HFFc6 (cell line): ENCODE measurements around the gene RUNDC3A. TPM values are rescaled to one million over a fixed set of nuclear protein-coding genes. Genes with fewer than 3 reads are reported as not detected.
"Not testable (repeated sequence)": the region's sequence is repeated elsewhere in the genome, so short reads cannot be mapped to it uniquely, and the experiment has no call there.

Source experiments
- DNase-seq: peaks from one replicate; pipeline ENCODE4 v3.0.0-alpha.2; 2018
- H3K27ac Mint-ChIP-seq: 2 replicates; pipeline ENCODE4 v1.8.0; 2020; ENCODE audit warnings: mild to moderate bottlenecking, mixed read lengths
- H3K27me3 Mint-ChIP-seq: 2 replicates; pipeline ENCODE4 v1.8.0; 2021; ENCODE audit warnings: mild to moderate bottlenecking, moderate library complexity, mixed read lengths; ENCODE audit not compliant: insufficient read depth
- H3K36me3 Mint-ChIP-seq: 2 replicates; pipeline ENCODE4 v1.8.0; 2021; ENCODE audit warnings: low read depth, mixed read lengths
- H3K4me1 Mint-ChIP-seq: 2 replicates; pipeline ENCODE4 v1.8.0; 2020; ENCODE audit warnings: low read depth, mixed read lengths
- H3K4me3 Mint-ChIP-seq: 2 replicates; pipeline ENCODE4 v1.8.0; 2020; ENCODE audit warnings: mild to moderate bottlenecking, moderate library complexity, mixed read lengths
- H3K9me3 Mint-ChIP-seq: 2 replicates; pipeline ENCODE4 v1.8.0; 2020; ENCODE audit warnings: mild to moderate bottlenecking, mixed read lengths
- CTCF ChIP-seq: fragments of 200-600 bp; sonication (generic); IDR thresholded peaks from 2 replicates; pipeline ENCODE4 v1.5.0; 2021; ENCODE audit warnings: antibody characterized with exemption, mild to moderate bottlenecking
- total RNA-seq, 6 experiments: library from RNA; stranded (reverse); fragmentation: NEBNext Ultra II Directional; extraction: Animal tissue kit (Norgen Biotek cat#: 25700); gene quantifications; 2 replicates in 1 of 6; 3 replicates in 5 of 6; pipeline ENCODE4 v1.2.3, GENCODE V29; 2021

The RUNDC3A gene
- total RNA-seq, 6 experiments from 2014 or later, result 0.17 TPM; not detected in 5

DNA sequence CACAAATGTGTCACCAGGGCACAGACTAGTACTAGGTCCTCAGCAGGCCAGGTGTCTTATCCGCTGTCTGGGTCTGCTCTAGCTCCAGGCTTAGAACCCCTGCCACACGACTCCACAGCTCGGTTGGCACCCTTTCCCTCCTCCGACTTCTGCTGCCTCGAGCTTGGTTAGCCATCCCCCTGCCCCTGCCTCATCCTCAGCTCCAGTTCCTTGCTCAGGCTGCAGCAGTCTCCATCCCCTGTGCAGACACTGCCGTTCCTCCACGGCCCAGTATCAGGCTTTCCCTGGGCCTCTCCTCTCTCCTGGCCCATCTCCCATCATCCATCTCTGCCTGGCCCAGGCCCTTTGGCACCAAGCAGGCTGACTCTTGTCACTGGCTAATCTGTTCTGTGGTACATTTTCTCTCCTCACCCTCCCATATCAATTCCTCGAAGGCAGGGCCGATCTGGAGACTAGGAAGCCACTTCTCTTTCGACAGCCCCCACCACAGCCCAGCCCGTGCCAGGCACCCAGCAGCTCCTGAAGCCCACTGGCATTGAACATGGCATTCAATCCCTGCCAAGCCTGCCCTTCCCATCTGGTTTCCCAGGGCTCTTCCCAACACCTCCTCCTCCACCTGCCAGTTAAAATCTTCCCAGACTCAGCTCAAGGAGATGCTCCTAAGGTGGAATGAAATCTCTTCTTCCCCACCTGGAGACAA is 35.3 kb downstream of the RUNDC3A start:
- TF ChIP-seq CTCF, result no peak
- Mint-ChIP-seq H3K27me3 (peaks cover 6% of the 10 kb centered on the region), H3K4me3 (no peak overlapping the region), H3K9me3 (no peaks in the 10 kb centered on the region), H3K36me3 (0 out of 2 replicates have a peak, but pooled peaks cover 4% of the 10 kb centered on the region), H3K27ac (no peak overlapping the region), H3K4me1 (peaks cover 29% of the 10 kb centered on the region)
- DNase-seq, result no peak

- Mint-ChIP-seq H3K27me3 (peaks cover 6% of the 10 kb centered on the region), H3K4me1 (peaks cover 28% of the 10 kb centered on the region), H3K27ac (peak within 1 kb of the TSS; percentile 89), H3K4me3 (peak within 1 kb of the TSS; percentile 97), H3K36me3 (0 out of 2 replicates have a peak, but pooled peaks cover 4% of the 10 kb centered on the region), H3K9me3 (no peaks in the 10 kb centered on the region)
- peak; percentile 98 for DNase-seq
- TF ChIP-seq CTCF, result no peak
Measured at GRCh38 chr17:44344939-44345453, 36.6 kb downstream of the RUNDC3A start, which contains the start of gene GRN. GRN (plus strand) TSS chr17:44345302; CDS start chr17:44349165, 3,863 bp downstream.

DNA sequence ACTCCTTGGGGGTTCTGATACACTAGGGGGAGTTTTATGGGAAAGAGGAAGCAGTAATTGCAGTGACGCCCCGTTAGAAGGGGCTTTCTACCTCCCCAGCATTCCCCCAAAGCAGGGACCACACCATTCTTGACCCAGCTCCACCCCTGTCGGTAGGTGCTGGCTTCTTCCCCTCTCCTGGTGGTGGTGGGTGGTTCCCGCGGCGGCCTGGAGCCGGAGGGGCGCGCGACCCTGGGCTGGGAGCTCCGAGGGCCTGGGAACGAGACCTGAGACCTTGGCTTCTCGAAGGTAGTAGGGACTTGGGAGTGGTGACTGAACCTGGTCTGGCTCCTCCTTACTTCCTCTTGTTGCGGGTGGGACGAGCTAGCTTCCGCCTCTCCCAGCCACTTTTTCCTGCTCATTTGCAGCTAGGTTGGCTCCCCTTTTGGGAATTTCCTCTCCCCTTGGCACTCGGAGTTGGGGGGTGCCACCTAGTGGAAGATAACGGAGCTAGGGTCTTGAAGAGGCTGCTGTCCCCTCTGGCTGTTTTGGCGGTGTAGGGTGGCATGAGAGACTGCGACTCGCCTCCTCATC is 37.1 kb downstream of the RUNDC3A start:
- Mint-ChIP-seq H3K27ac (peak overlapping the region; percentile 89), H3K4me1 (peaks cover 28% of the 10 kb centered on the region), H3K27me3 (peaks cover 6% of the 10 kb centered on the region), H3K9me3 (no peaks in the 10 kb centered on the region), H3K36me3 (0 out of 2 replicates have a peak, but pooled peaks cover 4% of the 10 kb centered on the region), H3K4me3 (peak overlapping the region; percentile 97)
- TF ChIP-seq CTCF, result peak; percentile 78
- peak; percentile 49 for DNase-seq

GRCh38 chr17:44346064-44346844 is 37.9 kb downstream of the RUNDC3A start:
- Mint-ChIP-seq H3K36me3 (0 out of 2 replicates have a peak, but pooled peaks cover 4% of the 10 kb centered on the region), H3K9me3 (no peaks in the 10 kb centered on the region), H3K4me1 (peaks cover 28% of the 10 kb centered on the region), H3K27ac (peak overlapping the region; percentile 89; the same call in 1 of the 2 replicates), H3K4me3 (peak overlapping the region; percentile 97), H3K27me3 (peaks cover 6% of the 10 kb centered on the region)
- TF ChIP-seq CTCF, result peak; percentile 8
- DNase-seq, result no peak

DNA sequence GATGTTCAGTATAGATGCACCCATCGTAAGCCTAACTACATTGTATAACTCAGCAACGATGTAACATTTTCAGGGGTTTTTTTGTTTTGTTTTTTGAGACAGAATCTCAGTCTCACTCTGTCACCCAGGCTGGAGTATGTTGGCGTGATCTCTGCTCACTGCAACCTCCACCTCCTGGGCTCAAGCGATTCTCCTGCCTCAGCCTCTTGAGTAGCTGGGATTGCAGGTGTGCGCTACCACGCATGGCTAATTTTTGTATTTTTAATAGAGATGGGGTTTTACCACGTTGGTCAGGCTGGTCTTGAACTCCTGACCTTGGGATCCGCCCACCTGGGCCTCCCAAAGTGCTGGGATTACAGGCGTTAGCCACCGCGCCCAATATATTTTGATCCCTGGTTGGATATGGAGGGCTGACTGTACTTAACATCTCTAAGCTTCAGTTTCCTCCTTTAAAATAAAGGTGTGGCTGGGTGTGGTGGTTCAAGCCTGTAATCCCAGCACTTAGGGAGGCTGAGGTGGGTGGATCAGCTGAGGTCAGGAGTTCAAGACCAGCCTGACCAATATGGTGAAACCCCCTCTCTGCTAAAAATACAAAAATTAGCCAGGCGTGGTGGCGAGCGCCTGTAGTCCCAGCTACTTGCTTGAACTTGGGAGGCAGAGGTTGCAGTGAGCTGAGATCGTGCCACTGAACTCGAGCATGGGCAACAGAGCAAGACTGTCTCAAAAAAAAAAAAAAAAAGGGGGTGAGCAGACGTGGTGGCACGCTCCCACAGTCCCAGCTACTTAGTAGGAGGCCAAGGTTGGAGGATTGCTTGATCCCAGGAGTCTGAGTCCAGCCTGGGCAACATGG is 39.0 kb downstream of the RUNDC3A start:
- H3K27me3 Mint-ChIP-seq, DNase-seq, H3K9me3 Mint-ChIP-seq, H3K36me3 Mint-ChIP-seq, H3K4me3 Mint-ChIP-seq: not testable (repeated sequence)
- H3K27ac Mint-ChIP-seq, result peak overlapping the region; percentile 36; the same call in 1 of the 2 replicates
- peaks cover 28% of the 10 kb centered on the region for H3K4me1 Mint-ChIP-seq
